ENCODE measurements around the gene CSE1L.

DNA sequence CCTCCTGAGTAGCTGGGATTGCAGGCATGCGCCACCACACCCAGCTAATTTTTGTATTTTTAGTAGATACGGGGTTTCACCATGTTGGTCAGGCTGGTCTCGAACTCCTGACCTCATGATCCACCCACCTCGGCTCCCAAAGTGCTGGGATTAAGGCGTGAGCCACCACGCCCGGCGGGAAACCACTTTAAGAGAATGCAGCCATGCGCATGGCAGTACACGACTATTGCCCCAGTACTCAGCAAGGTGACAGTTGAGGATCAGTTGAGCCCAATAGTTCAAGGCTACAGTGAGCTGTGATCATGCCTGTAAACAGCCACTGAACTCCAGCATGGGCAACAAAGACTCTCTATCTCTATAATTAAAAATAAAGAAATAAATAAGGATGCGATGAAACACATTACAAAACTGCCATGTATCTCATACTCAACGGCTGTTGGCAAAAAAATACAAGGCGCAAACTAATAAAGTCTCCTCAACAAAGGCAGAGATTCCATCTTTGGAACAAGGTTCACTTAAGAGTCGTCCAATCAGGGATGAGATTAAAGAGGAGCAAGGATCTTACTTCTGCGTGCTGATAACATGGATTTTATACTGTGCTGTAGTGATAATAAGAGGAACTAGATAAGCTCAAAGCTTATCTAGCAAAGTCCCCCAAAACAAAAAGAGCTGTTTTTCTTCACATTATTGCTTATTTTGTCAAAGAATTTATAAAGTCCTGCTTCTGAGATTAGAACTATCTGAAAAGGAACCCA is 90.9 kb downstream of the CSE1L start:
- TF ChIP-seq, protein P1, sequence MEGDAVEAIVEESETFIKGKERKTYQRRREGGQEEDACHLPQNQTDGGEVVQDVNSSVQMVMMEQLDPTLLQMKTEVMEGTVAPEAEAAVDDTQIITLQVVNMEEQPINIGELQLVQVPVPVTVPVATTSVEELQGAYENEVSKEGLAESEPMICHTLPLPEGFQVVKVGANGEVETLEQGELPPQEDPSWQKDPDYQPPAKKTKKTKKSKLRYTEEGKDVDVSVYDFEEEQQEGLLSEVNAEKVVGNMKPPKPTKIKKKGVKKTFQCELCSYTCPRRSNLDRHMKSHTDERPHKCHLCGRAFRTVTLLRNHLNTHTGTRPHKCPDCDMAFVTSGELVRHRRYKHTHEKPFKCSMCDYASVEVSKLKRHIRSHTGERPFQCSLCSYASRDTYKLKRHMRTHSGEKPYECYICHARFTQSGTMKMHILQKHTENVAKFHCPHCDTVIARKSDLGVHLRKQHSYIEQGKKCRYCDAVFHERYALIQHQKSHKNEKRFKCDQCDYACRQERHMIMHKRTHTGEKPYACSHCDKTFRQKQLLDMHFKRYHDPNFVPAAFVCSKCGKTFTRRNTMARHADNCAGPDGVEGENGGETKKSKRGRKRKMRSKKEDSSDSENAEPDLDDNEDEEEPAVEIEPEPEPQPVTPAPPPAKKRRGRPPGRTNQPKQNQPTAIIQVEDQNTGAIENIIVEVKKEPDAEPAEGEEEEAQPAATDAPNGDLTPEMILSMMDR (IDR thresholded peaks at IDR 0.05): no peak
- no peak for TF ChIP-seq ZFX (IDR thresholded peaks at IDR 0.05; ENCODE audit: borderline replicate concordance)
